A549 treated with CORT108297 at 1 μM for 4 hours (cell line): ENCODE results near the gene DEF6. TPM values are rescaled to one million over a fixed set of nuclear protein-coding genes. Genes with fewer than 3 reads are reported as not detected.

Experiments used
- total RNA-seq: library from RNA; stranded (reverse); fragments of 200-300 nt; extraction: Qiagen RNA extraction; gene quantifications from 5 replicates; pipeline ENCODE4 v1.2.3, GENCODE V29; 2022

Gene DEF6
- 0.03 to 0.07 TPM (median 0.06 TPM) in 3 of 5 replicates, not detected in the others for total RNA-seq

DNA sequence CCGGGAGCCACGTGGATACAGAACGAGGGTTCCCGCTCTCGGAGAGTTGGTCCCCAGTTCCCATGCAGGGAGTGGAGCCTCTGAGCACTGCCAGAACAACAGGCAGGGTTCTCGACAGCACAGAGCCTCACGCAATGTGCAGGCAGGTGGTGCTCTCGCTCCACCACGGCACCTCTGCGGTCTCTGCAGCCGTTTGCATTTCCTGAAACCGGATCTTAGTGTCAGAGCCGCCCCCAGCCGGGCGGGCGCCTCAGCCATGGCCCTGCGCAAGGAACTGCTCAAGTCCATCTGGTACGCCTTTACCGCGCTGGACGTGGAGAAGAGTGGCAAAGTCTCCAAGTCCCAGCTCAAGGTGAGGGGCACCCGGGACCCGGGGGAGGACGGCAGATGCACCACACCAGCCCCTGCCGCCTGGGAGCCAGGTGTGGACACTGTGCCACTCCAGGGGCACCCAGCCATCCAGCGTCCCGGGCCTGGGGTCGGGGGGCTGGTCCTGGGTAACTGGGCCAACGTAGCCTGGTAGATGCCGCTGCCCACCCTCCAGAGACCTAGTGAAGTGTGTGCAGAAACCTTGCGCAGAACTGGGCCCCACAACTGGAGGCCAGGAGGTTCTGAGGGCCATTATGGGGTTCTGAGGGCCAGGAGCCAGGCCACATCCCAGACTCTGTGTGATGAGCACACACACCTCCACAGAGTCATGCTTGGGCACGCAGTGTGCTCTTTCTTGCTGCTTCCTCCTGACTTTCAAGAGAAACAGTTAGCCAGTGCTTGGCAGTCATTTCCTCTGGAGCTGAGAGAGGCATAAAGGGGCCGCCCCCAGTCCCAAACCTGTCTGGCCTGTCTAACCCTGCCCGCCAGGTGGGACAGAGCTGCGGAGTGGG, at the start of gene DEF6:
Gene DEF6 (plus strand): TSS at position 218 of the 881 bp plus-strand sequence. CDS start 39 bp downstream, at position 257.

DNA sequence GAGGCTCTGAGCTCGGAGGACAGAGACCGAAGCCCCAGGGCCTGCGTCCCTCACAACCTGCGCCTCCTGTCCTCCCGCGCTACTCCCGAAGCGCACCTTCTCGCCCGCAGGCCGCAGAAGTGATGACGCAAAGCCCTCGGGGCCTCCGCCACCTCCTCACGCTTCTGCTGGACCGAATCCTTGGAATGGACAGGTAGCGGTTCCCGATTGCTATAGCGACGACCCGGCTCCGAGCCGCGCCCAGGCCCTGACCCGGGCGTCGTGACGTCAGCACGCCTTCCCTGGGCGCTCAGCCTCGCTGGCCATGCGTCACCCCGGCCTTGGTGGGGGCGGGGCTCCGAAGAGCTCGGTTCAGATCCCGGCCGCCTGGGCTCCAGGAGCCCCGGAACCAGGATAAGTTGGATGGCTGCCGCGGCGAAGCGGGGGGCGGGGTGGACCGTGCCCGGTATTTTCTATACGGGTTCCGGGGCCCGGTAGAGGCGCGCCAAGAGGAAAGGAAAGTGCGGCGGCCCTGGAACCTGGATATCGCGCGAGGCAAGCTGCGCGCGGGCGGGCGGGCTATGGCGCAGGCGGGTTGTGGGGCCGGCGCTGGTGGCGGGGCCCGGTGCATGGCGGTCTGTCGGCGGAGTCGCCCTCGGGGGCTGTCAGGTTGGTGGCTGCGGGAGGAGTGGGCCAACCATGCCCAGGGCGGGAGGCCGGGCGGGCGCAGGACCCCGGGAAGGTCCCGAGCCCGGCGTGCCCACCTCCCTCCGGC, 38.2 kb upstream of the DEF6 start, which contains the start of gene ZNF76:
Gene ZNF76 (plus strand): TSS at position 542 of the 754 bp plus-strand sequence. CDS start 21,417 bp downstream, outside the sequence.

DNA sequence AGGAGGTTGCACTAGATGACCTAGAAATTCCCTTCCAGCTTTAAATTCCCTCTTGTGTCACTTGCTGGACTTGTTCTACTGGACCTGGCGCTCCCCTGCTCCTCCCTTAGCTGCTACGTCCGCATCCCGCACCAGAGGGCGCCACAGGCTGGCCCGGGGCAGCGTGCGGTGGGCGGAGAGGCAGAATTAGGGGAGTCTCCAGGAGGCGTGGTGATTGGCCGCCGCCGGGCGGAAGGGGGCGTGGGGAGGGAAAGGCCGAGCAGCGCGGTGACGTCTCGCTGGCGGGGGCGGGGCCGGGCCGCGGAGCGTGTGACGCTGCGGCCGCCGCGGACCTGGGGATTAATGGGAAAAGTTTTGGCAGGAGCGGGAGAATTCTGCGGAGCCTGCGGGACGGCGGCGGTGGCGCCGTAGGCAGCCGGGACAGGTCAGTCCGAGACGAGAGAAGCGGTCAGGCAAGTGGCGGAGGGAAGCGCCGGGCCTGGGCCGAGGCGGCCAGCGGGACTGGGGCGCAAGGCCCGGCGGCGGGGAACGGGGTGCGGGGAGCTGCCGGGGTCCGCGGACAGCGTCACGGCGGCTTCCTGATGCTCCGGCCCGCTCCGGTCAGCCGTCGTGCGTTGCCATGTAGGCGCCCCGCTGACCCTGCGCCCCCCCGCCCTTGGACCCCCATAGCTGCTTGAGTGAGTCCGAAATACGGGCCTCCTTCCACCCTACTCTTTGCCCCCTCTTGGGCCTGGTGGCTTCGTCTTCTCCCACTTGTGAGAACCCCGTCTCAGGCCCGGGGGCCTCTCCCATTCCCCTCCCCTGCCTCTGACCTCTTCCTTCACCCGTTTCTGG, 44.9 kb downstream of the DEF6 start, which contains the start of gene PPARD:
Gene PPARD (plus strand): TSS at position 301 of the 834 bp plus-strand sequence. CDS start 68,530 bp downstream, outside the sequence.

Other genes starting within 250 kb of the DEF6 start
- not detected in 5 replicates for gene TCP11, start 156.5 kb upstream of the DEF6 start, total RNA-seq
- 0.03 to 0.07 TPM (median 0.06 TPM) in 5 replicates for gene SCUBE3, start 83.9 kb upstream of the DEF6 start, total RNA-seq
- 7.1 to 11.3 TPM (median 10.6 TPM) in 5 replicates for gene ZNF76, start 38.1 kb upstream of the DEF6 start, total RNA-seq
- 4.8 to 6.9 TPM (median 6.3 TPM) in 5 replicates for gene PPARD, start 44.7 kb downstream of the DEF6 start, total RNA-seq
- 2.8 to 3.5 TPM (median 3.3 TPM) in 5 replicates for gene FANCE, start 154.5 kb downstream of the DEF6 start, total RNA-seq
- 1,328 to 1,548 TPM (median 1,505 TPM) in 5 replicates for gene RPL10A, start 170.6 kb downstream of the DEF6 start, total RNA-seq
- gene TEAD3, start 199.3 kb downstream of the DEF6 start, total RNA-seq = 4.1 to 7.8 TPM (median 6.2 TPM) in 5 replicates
- not detected in 5 replicates for gene TULP1, start 215.1 kb downstream of the DEF6 start, total RNA-seq